Adrenal gland (tissue), 5 donors: ENCODE measurements around the gene BOK.

Experiments used
- POLR2A ChIP-seq, 2 donors: fragments of 450-650 bp; IDR thresholded peaks; one replicate each; pipeline ENCODE4 v1.6.1; 2017; ENCODE audit warnings: antibody characterized with exemption in 2 of 2, mild to moderate bottlenecking in 2 of 2, moderate library complexity in 1 of 2
- TF ChIP-seq, protein P1 (sequence below), 6 experiments: fragments of 450-650 bp in 4 of 6; fragments of 200-600 bp in 2 of 6; sonication (generic) in 1 of 6; IDR thresholded peaks; 1 replicate in 5 of 6; 2 replicates in 1 of 6; pipeline versions ENCODE4 v1.5.1 to v1.8.0; 2016 to 2021; ENCODE audit warnings: antibody characterized with exemption in 6 of 6, mild to moderate bottlenecking in 2 of 6, moderate library complexity in 1 of 6
- donor health status: DM: no; HTN: no; CAD: no.

DNA sequence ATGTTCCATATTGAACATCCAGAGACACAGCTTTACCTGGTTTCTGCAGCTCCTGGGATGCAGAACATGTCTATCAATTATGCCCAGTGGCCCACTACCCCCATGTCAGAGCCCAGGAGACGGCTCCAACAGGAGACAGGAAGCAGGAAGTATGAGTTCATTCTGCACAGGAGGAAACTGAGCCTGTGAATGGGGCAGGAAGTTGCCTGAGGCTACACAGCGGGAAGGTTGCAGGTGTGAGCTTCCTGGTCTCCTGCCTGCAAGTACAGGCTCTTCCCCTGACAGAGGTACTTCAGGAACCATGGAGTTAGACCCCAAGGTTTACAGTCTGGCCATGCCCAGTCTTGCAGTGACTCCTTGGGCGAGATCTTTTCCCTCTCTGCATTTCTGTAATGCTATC, 2.8 kb upstream of the BOK start:
- TF ChIP-seq POLR2A (IDR thresholded peaks at IDR 0.05), result no peak
- TF ChIP-seq, protein P1, sequence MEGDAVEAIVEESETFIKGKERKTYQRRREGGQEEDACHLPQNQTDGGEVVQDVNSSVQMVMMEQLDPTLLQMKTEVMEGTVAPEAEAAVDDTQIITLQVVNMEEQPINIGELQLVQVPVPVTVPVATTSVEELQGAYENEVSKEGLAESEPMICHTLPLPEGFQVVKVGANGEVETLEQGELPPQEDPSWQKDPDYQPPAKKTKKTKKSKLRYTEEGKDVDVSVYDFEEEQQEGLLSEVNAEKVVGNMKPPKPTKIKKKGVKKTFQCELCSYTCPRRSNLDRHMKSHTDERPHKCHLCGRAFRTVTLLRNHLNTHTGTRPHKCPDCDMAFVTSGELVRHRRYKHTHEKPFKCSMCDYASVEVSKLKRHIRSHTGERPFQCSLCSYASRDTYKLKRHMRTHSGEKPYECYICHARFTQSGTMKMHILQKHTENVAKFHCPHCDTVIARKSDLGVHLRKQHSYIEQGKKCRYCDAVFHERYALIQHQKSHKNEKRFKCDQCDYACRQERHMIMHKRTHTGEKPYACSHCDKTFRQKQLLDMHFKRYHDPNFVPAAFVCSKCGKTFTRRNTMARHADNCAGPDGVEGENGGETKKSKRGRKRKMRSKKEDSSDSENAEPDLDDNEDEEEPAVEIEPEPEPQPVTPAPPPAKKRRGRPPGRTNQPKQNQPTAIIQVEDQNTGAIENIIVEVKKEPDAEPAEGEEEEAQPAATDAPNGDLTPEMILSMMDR (IDR thresholded peaks at IDR 0.05), result no peak
